Measurements from ENCODE around the gene DSCAM.

Gene DSCAM

GRCh38 chr21:40635391-40635790 lies 211.6 kb downstream of the DSCAM start:
- TF ChIP-seq CTCF (conservative IDR thresholded peaks at IDR 0.05): no peak
- H3K27ac ChIP-seq: no peak overlapping the region

GRCh38 chr21:40634141-40634540 lies 212.8 kb downstream of the DSCAM start:
- no peak overlapping the region for H3K27ac ChIP-seq
- TF ChIP-seq CTCF (conservative IDR thresholded peaks at IDR 0.05): no peak

DNA sequence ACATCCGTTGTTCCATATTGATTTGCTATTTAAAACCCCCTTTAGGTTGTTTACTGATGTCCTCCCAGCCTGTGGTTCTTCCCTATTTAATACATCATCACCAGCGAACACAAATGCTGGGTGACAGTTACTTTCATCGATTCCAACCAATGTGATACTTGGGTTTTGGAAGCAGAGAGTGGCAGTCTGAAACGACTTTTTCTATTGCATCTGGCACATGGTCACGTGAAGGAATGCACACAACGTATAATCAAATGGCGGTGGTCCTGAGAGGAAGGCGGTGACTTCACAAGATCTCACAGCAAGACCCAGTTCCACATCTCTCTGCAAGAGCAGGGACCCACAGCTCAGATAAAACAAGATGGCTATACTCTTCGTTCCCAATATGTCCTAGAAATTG lies 213.9 kb downstream of the DSCAM start:
- H3K27ac ChIP-seq: no peak overlapping the region
- no peak for TF ChIP-seq CTCF (conservative IDR thresholded peaks at IDR 0.05)

DNA sequence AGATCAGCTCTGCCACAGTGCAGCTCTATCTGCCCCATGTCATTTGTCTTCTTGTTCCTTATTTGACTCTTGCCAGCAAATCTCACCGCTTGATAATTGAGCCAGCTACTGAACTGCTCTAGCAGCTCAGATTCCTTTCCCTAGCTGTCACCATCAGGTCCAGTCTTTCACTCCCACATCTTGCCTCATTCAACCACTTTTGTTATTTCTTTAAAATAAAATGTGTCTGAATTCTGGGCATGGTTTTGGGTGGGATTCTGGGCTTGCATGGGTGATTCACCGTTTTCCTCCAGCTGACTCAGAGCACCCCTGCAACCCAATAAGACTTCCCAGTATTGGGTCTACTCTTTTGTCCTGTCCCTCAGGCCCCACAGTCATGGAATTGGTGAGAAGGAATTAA lies 215.7 kb downstream of the DSCAM start:
- no peak for TF ChIP-seq CTCF (conservative IDR thresholded peaks at IDR 0.05)
- H3K27ac ChIP-seq: no peak overlapping the region

DNA sequence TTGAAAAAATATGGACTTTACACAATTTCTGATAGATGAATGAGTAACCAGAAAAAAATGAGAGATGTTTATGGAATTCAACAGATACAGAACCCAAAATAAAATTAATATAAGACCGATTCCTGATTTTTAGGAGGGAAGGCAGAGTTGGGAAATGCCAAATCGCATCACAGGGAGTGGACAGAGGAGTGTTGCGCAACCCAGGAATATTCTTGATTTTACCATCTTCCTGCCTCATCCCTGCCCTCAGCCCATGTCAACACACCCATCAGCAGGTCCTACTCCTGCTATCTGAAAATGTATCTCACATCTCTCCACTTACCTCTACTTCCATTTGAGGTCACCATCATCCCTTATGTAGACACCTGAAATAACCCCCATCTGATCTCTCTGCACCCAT lies 221.0 kb downstream of the DSCAM start:
- no peak for TF ChIP-seq CTCF (conservative IDR thresholded peaks at IDR 0.05)
- H3K27ac ChIP-seq: no peak overlapping the region

DNA sequence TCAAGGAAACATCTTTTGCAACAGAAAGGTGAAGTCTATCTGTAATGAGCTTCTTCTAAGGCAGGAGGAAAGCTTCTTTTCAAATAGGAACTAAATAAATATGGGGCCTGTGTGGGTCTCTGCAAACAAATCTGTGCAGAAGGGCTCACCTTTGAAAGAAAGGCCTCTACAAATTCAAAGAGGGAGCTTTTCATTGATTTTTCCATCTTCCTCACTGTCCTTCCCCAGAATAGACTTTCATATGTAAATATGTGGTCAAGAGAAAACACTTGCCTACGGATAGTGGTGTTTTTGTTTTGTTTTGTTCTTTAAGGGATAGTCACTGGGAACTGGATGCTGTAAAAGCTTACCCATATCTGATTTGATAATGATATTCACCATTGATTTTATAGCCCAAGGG lies 223.4 kb downstream of the DSCAM start:
- no peak for TF ChIP-seq CTCF (conservative IDR thresholded peaks at IDR 0.05)
- no peak overlapping the region for H3K27ac ChIP-seq

GRCh38 chr21:40622531-40622930 lies 224.4 kb downstream of the DSCAM start:
- TF ChIP-seq CTCF (conservative IDR thresholded peaks at IDR 0.05): no peak
- no peak overlapping the region for H3K27ac ChIP-seq

Measured in VCaP (cell line).